Measurements from ENCODE around the gene OTOG. TPM values are rescaled to one million over a fixed set of nuclear protein-coding genes. Genes with fewer than 3 reads are reported as not detected.

Gene OTOG
- total and polyA plus RNA-seq, 4 donors: not detected

- WGBS, 2 donors: 93% methylated on average over 4 of the region's 4 CpGs
- Histone ChIP-seq H3K4me3 (ENCODE audit: low read length in 2 of 2) (no peak overlapping the region), H3K36me3 (ENCODE audit: control insufficient read depth in 1 of 2, insufficient read depth in 2 of 2, low read length in 1 of 2) (no peaks in the 10 kb centered on the region), H3K27me3 (ENCODE audit: control insufficient read depth in 1 of 2, insufficient read depth in 2 of 2, low read length in 1 of 2) (peaks cover 0 to 1% of the 10 kb centered on the region in 2 donors), H3K9me3 (ENCODE audit: control insufficient read depth, low read length) (no peaks in the 10 kb centered on the region), H3K4me1 (ENCODE audit: control insufficient read depth in 1 of 2, insufficient read depth in 2 of 2, low read length in 2 of 2) (no peaks in the 10 kb centered on the region), H3K27ac (ENCODE audit: low read depth in 1 of 2, low read length in 2 of 2) (no peak overlapping the region)
- intact Hi-C loops (cut with DNase I): no loop called here
- ATAC-seq (ENCODE audit: low FRiP score) (no peak), DNase-seq (no peak)
Measured at GRCh38 chr11:17540807-17541206, 6.3 kb upstream of the OTOG start.

DNA sequence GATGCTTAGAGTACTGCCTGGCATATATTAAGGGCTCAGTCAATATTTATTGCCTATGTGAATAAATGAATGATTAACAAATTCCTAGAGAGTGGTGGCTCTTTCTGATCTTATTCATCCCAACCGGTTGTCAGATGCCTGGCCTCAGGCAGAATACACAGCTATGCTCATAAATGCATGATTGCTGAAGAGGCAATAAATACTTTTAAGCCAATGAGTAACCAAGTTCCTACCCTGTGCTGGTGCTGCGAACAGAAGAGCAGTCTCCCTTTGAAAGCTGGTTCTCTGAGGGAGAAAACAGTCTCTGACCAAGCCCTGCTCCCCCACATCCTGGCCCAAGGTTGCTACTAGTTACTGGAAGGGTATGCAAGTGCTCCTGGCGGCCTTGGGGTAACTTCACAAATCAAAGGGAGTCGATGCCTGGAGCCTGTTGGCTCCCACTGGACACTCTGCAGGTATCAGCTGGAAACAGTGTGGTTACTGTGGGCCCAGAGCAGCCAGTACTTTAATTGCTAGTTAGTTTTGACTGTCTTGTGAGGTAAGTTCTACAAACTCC lies 5.7 kb upstream of the OTOG start:
- Histone ChIP-seq H3K27me3 (ENCODE audit: control insufficient read depth in 1 of 2, insufficient read depth in 2 of 2, low read length in 1 of 2) (peaks cover 0 to 1% of the 10 kb centered on the region in 2 donors), H3K36me3 (ENCODE audit: control insufficient read depth in 1 of 2, insufficient read depth in 2 of 2, low read length in 1 of 2) (no peaks in the 10 kb centered on the region), H3K9me3 (ENCODE audit: control insufficient read depth, low read length) (no peaks in the 10 kb centered on the region), H3K4me3 (ENCODE audit: low read length in 2 of 2) (no peak overlapping the region), H3K27ac (ENCODE audit: low read depth in 1 of 2, low read length in 2 of 2) (no peak overlapping the region), H3K4me1 (ENCODE audit: control insufficient read depth in 1 of 2, insufficient read depth in 2 of 2, low read length in 2 of 2) (no peaks in the 10 kb centered on the region)
- WGBS, 2 donors: 75 to 82% methylated on average over 4 of the region's 4 CpGs
- intact Hi-C loops (cut with DNase I): no loop called here
- peak in 1 of 2 donors; percentile 10 for DNase-seq
- no peak for ATAC-seq (ENCODE audit: low FRiP score)

- Histone ChIP-seq H3K27me3 (ENCODE audit: control insufficient read depth in 1 of 2, insufficient read depth in 2 of 2, low read length in 1 of 2) (no peaks in the 10 kb centered on the region), H3K36me3 (ENCODE audit: control insufficient read depth in 1 of 2, insufficient read depth in 2 of 2, low read length in 1 of 2) (no peaks in the 10 kb centered on the region), H3K4me1 (ENCODE audit: control insufficient read depth in 1 of 2, insufficient read depth in 2 of 2, low read length in 2 of 2) (no peaks in the 10 kb centered on the region), H3K27ac (ENCODE audit: low read depth in 1 of 2, low read length in 2 of 2) (no peak overlapping the region), H3K4me3 (ENCODE audit: low read length in 2 of 2) (no peak overlapping the region), H3K9me3 (ENCODE audit: control insufficient read depth, low read length) (no peaks in the 10 kb centered on the region)
- intact Hi-C loops (cut with DNase I): no loop called here
- 81 to 95% methylated on average over 4 of the region's 4 CpGs for WGBS, 2 donors
- ATAC-seq (ENCODE audit: low FRiP score): no peak
- peak in 1 of 2 donors; percentile 57 for DNase-seq
Measured at GRCh38 chr11:17542249-17542648, 4.8 kb upstream of the OTOG start.

DNA sequence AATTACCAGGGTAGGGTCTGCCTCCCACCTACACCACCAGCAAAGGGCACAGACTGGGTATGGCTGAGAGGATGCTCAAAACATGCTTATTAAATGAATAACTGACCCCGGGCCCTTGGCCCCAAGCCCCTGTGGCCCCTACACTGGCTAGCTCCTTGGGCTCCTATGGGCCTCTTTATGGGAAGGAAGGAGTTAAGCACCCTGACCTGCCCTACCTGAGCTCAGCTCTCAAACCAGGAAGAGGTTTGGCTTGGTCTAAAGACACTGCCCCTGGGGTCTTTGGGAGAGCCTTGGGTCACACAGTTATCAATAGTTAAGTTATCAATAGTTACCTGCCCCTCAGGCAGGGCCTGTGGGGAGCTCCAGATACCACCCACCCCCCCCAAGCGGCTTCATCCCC lies 4.0 kb upstream of the OTOG start:
- DNase-seq (peak in 1 of 2 donors; percentile 57), ATAC-seq (ENCODE audit: low FRiP score) (no peak)
- 94 to 95% methylated on average over 2 of the region's 2 CpGs for WGBS, 2 donors
- no peaks in the 10 kb centered on the region for H3K4me1 ChIP-seq (ENCODE audit: control insufficient read depth in 1 of 2, insufficient read depth in 2 of 2, low read length in 2 of 2)
- no peaks in the 10 kb centered on the region for H3K9me3 ChIP-seq (ENCODE audit: control insufficient read depth, low read length)
- H3K4me3 ChIP-seq (ENCODE audit: low read length in 2 of 2): no peak overlapping the region
- intact Hi-C loops (cut with DNase I): no loop called here
- H3K36me3 ChIP-seq (ENCODE audit: control insufficient read depth in 1 of 2, insufficient read depth in 2 of 2, low read length in 1 of 2): no peaks in the 10 kb centered on the region
- H3K27me3 ChIP-seq (ENCODE audit: control insufficient read depth in 1 of 2, insufficient read depth in 2 of 2, low read length in 1 of 2): no peaks in the 10 kb centered on the region
- H3K27ac ChIP-seq (ENCODE audit: low read depth in 1 of 2, low read length in 2 of 2): no peak overlapping the region

- Histone ChIP-seq H3K36me3 (ENCODE audit: control insufficient read depth in 1 of 2, insufficient read depth in 2 of 2, low read length in 1 of 2) (no peaks in the 10 kb centered on the region), H3K27ac (ENCODE audit: low read depth in 1 of 2, low read length in 2 of 2) (no peak overlapping the region), H3K4me3 (ENCODE audit: low read length in 2 of 2) (no peak overlapping the region), H3K4me1 (ENCODE audit: control insufficient read depth in 1 of 2, insufficient read depth in 2 of 2, low read length in 2 of 2) (no peaks in the 10 kb centered on the region), H3K9me3 (ENCODE audit: control insufficient read depth, low read length) (no peaks in the 10 kb centered on the region), H3K27me3 (ENCODE audit: control insufficient read depth in 1 of 2, insufficient read depth in 2 of 2, low read length in 1 of 2) (no peaks in the 10 kb centered on the region)
- 37 to 43% methylated on average over 17 of the region's 17 CpGs for WGBS, 2 donors
- DNase-seq: peak in 1 of 2 donors; percentile 65
- intact Hi-C loops (cut with DNase I): no loop called here
- no peak for ATAC-seq (ENCODE audit: low FRiP score)
Measured at GRCh38 chr11:17543574-17544180, 3.4 kb upstream of the OTOG start.

- no peak for ATAC-seq (ENCODE audit: low FRiP score)
- DNase-seq: peak in 1 of 2 donors; percentile 79
- Histone ChIP-seq H3K4me1 (ENCODE audit: control insufficient read depth in 1 of 2, insufficient read depth in 2 of 2, low read length in 2 of 2) (no peaks in the 10 kb centered on the region), H3K27ac (ENCODE audit: low read depth in 1 of 2, low read length in 2 of 2) (no peak within 1 kb of the TSS), H3K36me3 (ENCODE audit: control insufficient read depth in 1 of 2, insufficient read depth in 2 of 2, low read length in 1 of 2) (no peaks in the 10 kb centered on the region), H3K27me3 (ENCODE audit: control insufficient read depth in 1 of 2, insufficient read depth in 2 of 2, low read length in 1 of 2) (no peaks in the 10 kb centered on the region), H3K9me3 (ENCODE audit: control insufficient read depth, low read length) (no peaks in the 10 kb centered on the region), H3K4me3 (ENCODE audit: low read length in 2 of 2) (no peak within 1 kb of the TSS)
- WGBS, 2 donors: 3 to 6% methylated on average over 22 to 32 of the region's 32 CpGs
- intact Hi-C loops (cut with DNase I): no loop called here
Measured at GRCh38 chr11:17544181-17544622, 2.9 kb upstream of the OTOG start, which contains the start of gene USH1C. Gene USH1C, minus strand, starts transcription at chr11:17544416. Its CDS starts 109 bp downstream, at chr11:17544307.

DNA sequence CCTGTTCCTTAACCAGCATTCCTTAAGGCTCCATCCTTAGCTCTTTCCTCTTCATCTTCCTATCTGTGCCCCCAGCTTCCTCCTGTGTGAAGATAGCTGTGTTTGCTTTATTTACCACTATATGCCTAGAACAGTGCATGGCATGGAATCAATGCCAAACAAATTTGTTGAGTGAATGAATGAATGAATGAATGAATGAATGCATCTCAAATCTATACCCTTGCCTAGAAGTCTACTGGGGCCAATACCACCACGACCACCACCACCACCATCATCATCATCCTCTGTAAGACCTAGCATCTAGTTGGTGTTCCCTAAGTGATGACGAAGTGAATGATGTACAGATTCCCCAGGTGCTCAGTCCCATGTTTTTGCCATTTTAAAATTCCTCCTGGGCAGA lies 819 bp upstream of the OTOG start:
- ATAC-seq (ENCODE audit: low FRiP score) (no peak), DNase-seq (no peak)
- Histone ChIP-seq H3K27me3 (ENCODE audit: control insufficient read depth in 1 of 2, insufficient read depth in 2 of 2, low read length in 1 of 2) (no peaks in the 10 kb centered on the region), H3K27ac (ENCODE audit: low read depth in 1 of 2, low read length in 2 of 2) (no peak overlapping the region), H3K36me3 (ENCODE audit: control insufficient read depth in 1 of 2, insufficient read depth in 2 of 2, low read length in 1 of 2) (no peaks in the 10 kb centered on the region), H3K4me1 (ENCODE audit: control insufficient read depth in 1 of 2, insufficient read depth in 2 of 2, low read length in 2 of 2) (no peaks in the 10 kb centered on the region), H3K9me3 (ENCODE audit: control insufficient read depth, low read length) (no peaks in the 10 kb centered on the region), H3K4me3 (ENCODE audit: low read length in 2 of 2) (no peak overlapping the region)
- intact Hi-C loops (cut with DNase I): no loop called here
- WGBS, 2 donors: 93 to 95% methylated on average over 2 of the region's 2 CpGs

GRCh38 chr11:17547932-17548331 lies 873 bp downstream of the OTOG start:
- Histone ChIP-seq H3K27me3 (ENCODE audit: control insufficient read depth in 1 of 2, insufficient read depth in 2 of 2, low read length in 1 of 2) (no peaks in the 10 kb centered on the region), H3K4me3 (ENCODE audit: low read length in 2 of 2) (no peak overlapping the region), H3K36me3 (ENCODE audit: control insufficient read depth in 1 of 2, insufficient read depth in 2 of 2, low read length in 1 of 2) (no peaks in the 10 kb centered on the region), H3K27ac (ENCODE audit: low read depth in 1 of 2, low read length in 2 of 2) (no peak overlapping the region), H3K4me1 (ENCODE audit: control insufficient read depth in 1 of 2, insufficient read depth in 2 of 2, low read length in 2 of 2) (no peaks in the 10 kb centered on the region), H3K9me3 (ENCODE audit: control insufficient read depth, low read length) (no peaks in the 10 kb centered on the region)
- intact Hi-C loops (cut with DNase I): no loop called here
- DNase-seq (peak in 1 of 2 donors; percentile 47), ATAC-seq (ENCODE audit: low FRiP score) (no peak)
- 48 to 55% methylated on average over 8 to 9 of the region's 9 CpGs for WGBS, 2 donors

DNA sequence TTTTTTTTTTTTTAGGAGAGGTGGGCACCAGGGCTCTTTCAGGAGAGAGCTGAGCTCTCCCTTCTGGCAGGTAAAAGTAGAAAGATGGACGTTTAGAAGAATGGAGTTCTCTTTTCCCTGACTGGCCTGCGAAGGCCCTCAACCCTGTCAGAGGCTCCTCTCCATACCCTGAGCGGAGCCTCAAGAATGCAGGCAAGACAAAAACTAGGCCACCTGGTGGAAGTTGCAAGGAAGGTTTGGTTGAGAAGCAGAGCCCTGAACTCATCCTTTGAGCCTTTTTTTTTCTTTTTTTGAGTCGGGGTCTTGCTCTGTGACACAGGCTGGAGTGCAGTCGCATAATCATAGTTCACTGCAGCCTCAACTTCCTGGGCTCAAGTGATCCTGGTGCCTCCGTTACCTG lies 1.4 kb downstream of the OTOG start:
- DNase-seq: no peak

More for the DNA sequence above, 1.4 kb downstream of the OTOG start:
- Histone ChIP-seq H3K27ac (ENCODE audit: low read depth in 1 of 2, low read length in 2 of 2) (no peak overlapping the region), H3K27me3 (ENCODE audit: control insufficient read depth in 1 of 2, insufficient read depth in 2 of 2, low read length in 1 of 2) (no peaks in the 10 kb centered on the region), H3K36me3 (ENCODE audit: control insufficient read depth in 1 of 2, insufficient read depth in 2 of 2, low read length in 1 of 2) (no peaks in the 10 kb centered on the region), H3K4me3 (ENCODE audit: low read length in 2 of 2) (no peak overlapping the region), H3K9me3 (ENCODE audit: control insufficient read depth, low read length) (no peaks in the 10 kb centered on the region), H3K4me1 (ENCODE audit: control insufficient read depth in 1 of 2, insufficient read depth in 2 of 2, low read length in 2 of 2) (no peaks in the 10 kb centered on the region)
- intact Hi-C loops (cut with DNase I): no loop called here
- 77 to 79% methylated on average over 6 of the region's 6 CpGs for WGBS, 2 donors
- ATAC-seq (ENCODE audit: low FRiP score): no peak
